Endodermal cell (in vitro differentiated cells): Measurements from ENCODE around the gene TBPL2. TPM values are rescaled to one million over a fixed set of nuclear protein-coding genes. Genes with fewer than 3 reads are reported as not detected.

ENCODE experiments used
- DNase-seq: peaks from one replicate; pipeline ENCODE4 v3.0.0-alpha.2; 2017
- H3K27ac ChIP-seq: 2 replicates; pipeline ENCODE4 v1.5.1; 2013; ENCODE audit warnings: mild to moderate bottlenecking, low read depth, low read length, moderate library complexity
- H3K27me3 ChIP-seq: 2 replicates; pipeline ENCODE4 v1.6.1; 2013; ENCODE audit warnings: mild to moderate bottlenecking, low read length, moderate library complexity; ENCODE audit not compliant: insufficient read depth, control insufficient read depth, poor library complexity, severe bottlenecking
- H3K36me3 ChIP-seq: 2 replicates; pipeline ENCODE4 v1.7.0; 2013; ENCODE audit warnings: mild to moderate bottlenecking, low read length, moderate library complexity; ENCODE audit not compliant: control insufficient read depth, insufficient read depth
- H3K4me1 ChIP-seq: one replicate; pipeline ENCODE4 v1.7.0; 2013; ENCODE audit warnings: low read length; ENCODE audit not compliant: control insufficient read depth, insufficient read depth
- H3K4me3 ChIP-seq: 2 replicates; pipeline ENCODE4 v1.5.1; 2013; ENCODE audit warnings: mild to moderate bottlenecking, low read length, moderate library complexity
- H3K9ac ChIP-seq: 2 replicates; pipeline ENCODE4 v1.6.1; 2013; ENCODE audit warnings: mild to moderate bottlenecking, low read length, moderate library complexity; ENCODE audit not compliant: poor library complexity, severe bottlenecking; ENCODE audit errors: extremely low read depth
- H3K9me3 ChIP-seq: 2 replicates; pipeline ENCODE4 v1.6.1; 2013; ENCODE audit warnings: mild to moderate bottlenecking, low read length, moderate library complexity; ENCODE audit not compliant: control insufficient read depth
- H3K27ac Mint-ChIP-seq: 2 replicates; pipeline ENCODE4 v1.8.0; 2020; ENCODE audit warnings: mixed read lengths
- H3K27me3 Mint-ChIP-seq: 2 replicates; pipeline ENCODE4 v1.8.0; 2021; ENCODE audit warnings: mild to moderate bottlenecking, mixed read lengths; ENCODE audit not compliant: insufficient read depth
- H3K36me3 Mint-ChIP-seq: 2 replicates; pipeline ENCODE4 v1.8.0; 2020; ENCODE audit warnings: low read depth, mixed read lengths
- H3K4me1 Mint-ChIP-seq: 2 replicates; pipeline ENCODE4 v1.8.0; 2020; ENCODE audit warnings: mixed read lengths
- H3K4me3 Mint-ChIP-seq: 2 replicates; pipeline ENCODE4 v1.8.0; 2020; ENCODE audit warnings: mild to moderate bottlenecking, moderate library complexity, mixed read lengths
- H3K9me3 Mint-ChIP-seq: 2 replicates; pipeline ENCODE4 v1.8.0; 2020; ENCODE audit warnings: mild to moderate bottlenecking, mixed read lengths
- WGBS, 2 experiments: methylation state at CpG; one replicate each; pipeline versions ENCODE4 v1.1.5 to v1.1.7; 2013; ENCODE audit warnings: missing lambda C conversion rate in 2 of 2, mixed read lengths in 1 of 2; ENCODE audit not compliant: insufficient coverage in 1 of 2, insufficient read length in 1 of 2; 5-methylcytosine and 5-hydroxymethylcytosine counted together
- total RNA-seq, 2 donors: library from RNA; stranded (reverse); fragmentation: NEBNext Ultra II Directional in 1 of 2; extraction: Animal tissue kit (Norgen Biotek cat#: 25700) in 1 of 2; gene quantifications; 2 replicates in 1 of 2; 3 replicates in 1 of 2; pipeline ENCODE4 v1.2.1, GENCODE V29; 2021
- TF ChIP-seq, protein P1 (sequence below): fragments of 200-600 bp; sonication (generic); conservative IDR thresholded peaks from 2 replicates; pipeline ENCODE4 v1.5.0; 2021; ENCODE audit warnings: antibody characterized with exemption, mild to moderate bottlenecking

TBPL2 gene
- total RNA-seq, 2 donors from 2014 or later: not detected

- H3K27ac Mint-ChIP-seq: no peak overlapping the region
- TF ChIP-seq, protein P1, sequence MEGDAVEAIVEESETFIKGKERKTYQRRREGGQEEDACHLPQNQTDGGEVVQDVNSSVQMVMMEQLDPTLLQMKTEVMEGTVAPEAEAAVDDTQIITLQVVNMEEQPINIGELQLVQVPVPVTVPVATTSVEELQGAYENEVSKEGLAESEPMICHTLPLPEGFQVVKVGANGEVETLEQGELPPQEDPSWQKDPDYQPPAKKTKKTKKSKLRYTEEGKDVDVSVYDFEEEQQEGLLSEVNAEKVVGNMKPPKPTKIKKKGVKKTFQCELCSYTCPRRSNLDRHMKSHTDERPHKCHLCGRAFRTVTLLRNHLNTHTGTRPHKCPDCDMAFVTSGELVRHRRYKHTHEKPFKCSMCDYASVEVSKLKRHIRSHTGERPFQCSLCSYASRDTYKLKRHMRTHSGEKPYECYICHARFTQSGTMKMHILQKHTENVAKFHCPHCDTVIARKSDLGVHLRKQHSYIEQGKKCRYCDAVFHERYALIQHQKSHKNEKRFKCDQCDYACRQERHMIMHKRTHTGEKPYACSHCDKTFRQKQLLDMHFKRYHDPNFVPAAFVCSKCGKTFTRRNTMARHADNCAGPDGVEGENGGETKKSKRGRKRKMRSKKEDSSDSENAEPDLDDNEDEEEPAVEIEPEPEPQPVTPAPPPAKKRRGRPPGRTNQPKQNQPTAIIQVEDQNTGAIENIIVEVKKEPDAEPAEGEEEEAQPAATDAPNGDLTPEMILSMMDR: no peak
- peaks cover 2% of the 10 kb centered on the region for H3K4me1 Mint-ChIP-seq
- no peaks in the 10 kb centered on the region for H3K27me3 ChIP-seq
- peaks cover 46% of the 10 kb centered on the region for H3K36me3 ChIP-seq
- no peak overlapping the region for H3K4me3 ChIP-seq
- H3K4me3 Mint-ChIP-seq: no peak overlapping the region
- no peak for DNase-seq
- no peaks in the 10 kb centered on the region for H3K9me3 Mint-ChIP-seq
- no peaks in the 10 kb centered on the region for H3K27me3 Mint-ChIP-seq
- H3K9me3 ChIP-seq: no peaks in the 10 kb centered on the region
- peaks cover 74% of the 10 kb centered on the region for H3K36me3 Mint-ChIP-seq
- no peak overlapping the region for H3K27ac ChIP-seq
- H3K4me1 ChIP-seq: no peaks in the 10 kb centered on the region
- no peak overlapping the region for H3K9ac ChIP-seq
- 89 to 95% methylated on average over 5 to 11 of the region's 11 CpGs for WGBS, 2 experiments
Measured at GRCh38 chr14:55370883-55371455, 69.4 kb downstream of the TBPL2 start.

- Histone ChIP-seq H3K36me3 (peaks cover 73% of the 10 kb centered on the region), H3K27ac (no peak overlapping the region), H3K9me3 (no peaks in the 10 kb centered on the region), H3K9ac (no peak overlapping the region), H3K4me3 (no peak overlapping the region), H3K27me3 (no peaks in the 10 kb centered on the region), H3K4me1 (no peaks in the 10 kb centered on the region)
- no peaks in the 10 kb centered on the region for H3K9me3 Mint-ChIP-seq
- no peak overlapping the region for H3K4me3 Mint-ChIP-seq
- H3K27ac Mint-ChIP-seq: no peak overlapping the region
- no peaks in the 10 kb centered on the region for H3K4me1 Mint-ChIP-seq
- DNase-seq: no peak
- WGBS, 2 experiments: 93% methylated on average over 3 of the region's 3 CpGs
- H3K36me3 Mint-ChIP-seq: peaks cover 79% of the 10 kb centered on the region
- H3K27me3 Mint-ChIP-seq: no peaks in the 10 kb centered on the region
- TF ChIP-seq, protein P1: no peak
Measured at GRCh38 chr14:55366271-55366670, 74.1 kb downstream of the TBPL2 start.

Other genes starting within 250 kb of the TBPL2 start
- gene DLGAP5, start 249.0 kb downstream of the TBPL2 start, total RNA-seq: 100 to 1,000 TPM in 1 of 2 donors, 10 to 100 TPM in 1; 71.1 to 112 TPM
- 10 to 100 TPM; 44.1 to 51.6 TPM for gene FBXO34, start 169.2 kb downstream of the TBPL2 start, total RNA-seq
- gene ATG14, start 28.8 kb downstream of the TBPL2 start, total RNA-seq: 10 to 100 TPM; 11.0 to 12.9 TPM
- gene KTN1, start 139.6 kb upstream of the TBPL2 start, total RNA-seq: 100 to 1,000 TPM; 215 to 239 TPM